Endodermal cell (in vitro differentiated cells): ENCODE measurements around the gene NT5DC1. TPM values are rescaled to one million over a fixed set of nuclear protein-coding genes. Genes with fewer than 3 reads are reported as not detected.

Source experiments
- DNase-seq: peaks from one replicate; pipeline ENCODE4 v3.0.0-alpha.2; 2017
- H3K27ac ChIP-seq: 2 replicates; pipeline ENCODE4 v1.5.1; 2013; ENCODE audit warnings: mild to moderate bottlenecking, low read depth, low read length, moderate library complexity
- H3K27me3 ChIP-seq: 2 replicates; pipeline ENCODE4 v1.6.1; 2013; ENCODE audit warnings: mild to moderate bottlenecking, low read length, moderate library complexity; ENCODE audit not compliant: insufficient read depth, control insufficient read depth, poor library complexity, severe bottlenecking
- H3K36me3 ChIP-seq: 2 replicates; pipeline ENCODE4 v1.7.0; 2013; ENCODE audit warnings: mild to moderate bottlenecking, low read length, moderate library complexity; ENCODE audit not compliant: control insufficient read depth, insufficient read depth
- H3K4me1 ChIP-seq: one replicate; pipeline ENCODE4 v1.7.0; 2013; ENCODE audit warnings: low read length; ENCODE audit not compliant: control insufficient read depth, insufficient read depth
- H3K4me3 ChIP-seq: 2 replicates; pipeline ENCODE4 v1.5.1; 2013; ENCODE audit warnings: mild to moderate bottlenecking, low read length, moderate library complexity
- H3K9ac ChIP-seq: 2 replicates; pipeline ENCODE4 v1.6.1; 2013; ENCODE audit warnings: mild to moderate bottlenecking, low read length, moderate library complexity; ENCODE audit not compliant: poor library complexity, severe bottlenecking; ENCODE audit errors: extremely low read depth
- H3K9me3 ChIP-seq: 2 replicates; pipeline ENCODE4 v1.6.1; 2013; ENCODE audit warnings: mild to moderate bottlenecking, low read length, moderate library complexity; ENCODE audit not compliant: control insufficient read depth
- H3K27ac Mint-ChIP-seq: 2 replicates; pipeline ENCODE4 v1.8.0; 2020; ENCODE audit warnings: mixed read lengths
- H3K27me3 Mint-ChIP-seq: 2 replicates; pipeline ENCODE4 v1.8.0; 2021; ENCODE audit warnings: mild to moderate bottlenecking, mixed read lengths; ENCODE audit not compliant: insufficient read depth
- H3K36me3 Mint-ChIP-seq: 2 replicates; pipeline ENCODE4 v1.8.0; 2020; ENCODE audit warnings: low read depth, mixed read lengths
- H3K4me1 Mint-ChIP-seq: 2 replicates; pipeline ENCODE4 v1.8.0; 2020; ENCODE audit warnings: mixed read lengths
- H3K4me3 Mint-ChIP-seq: 2 replicates; pipeline ENCODE4 v1.8.0; 2020; ENCODE audit warnings: mild to moderate bottlenecking, moderate library complexity, mixed read lengths
- H3K9me3 Mint-ChIP-seq: 2 replicates; pipeline ENCODE4 v1.8.0; 2020; ENCODE audit warnings: mild to moderate bottlenecking, mixed read lengths
- WGBS, 2 experiments: methylation state at CpG; one replicate each; pipeline versions ENCODE4 v1.1.5 to v1.1.7; 2013; ENCODE audit warnings: missing lambda C conversion rate in 2 of 2, mixed read lengths in 1 of 2; ENCODE audit not compliant: insufficient coverage in 1 of 2, insufficient read length in 1 of 2; 5-methylcytosine and 5-hydroxymethylcytosine counted together
- total RNA-seq, 2 donors: library from RNA; stranded (reverse); fragmentation: NEBNext Ultra II Directional in 1 of 2; extraction: Animal tissue kit (Norgen Biotek cat#: 25700) in 1 of 2; gene quantifications; 2 replicates in 1 of 2; 3 replicates in 1 of 2; pipeline ENCODE4 v1.2.1, GENCODE V29; 2021
- TF ChIP-seq, protein P1 (sequence below): fragments of 200-600 bp; sonication (generic); conservative IDR thresholded peaks from 2 replicates; pipeline ENCODE4 v1.5.0; 2021; ENCODE audit warnings: antibody characterized with exemption, mild to moderate bottlenecking

The NT5DC1 gene
- total RNA-seq, 2 donors from 2014 or later = 83.0 to 136 TPM

DNA sequence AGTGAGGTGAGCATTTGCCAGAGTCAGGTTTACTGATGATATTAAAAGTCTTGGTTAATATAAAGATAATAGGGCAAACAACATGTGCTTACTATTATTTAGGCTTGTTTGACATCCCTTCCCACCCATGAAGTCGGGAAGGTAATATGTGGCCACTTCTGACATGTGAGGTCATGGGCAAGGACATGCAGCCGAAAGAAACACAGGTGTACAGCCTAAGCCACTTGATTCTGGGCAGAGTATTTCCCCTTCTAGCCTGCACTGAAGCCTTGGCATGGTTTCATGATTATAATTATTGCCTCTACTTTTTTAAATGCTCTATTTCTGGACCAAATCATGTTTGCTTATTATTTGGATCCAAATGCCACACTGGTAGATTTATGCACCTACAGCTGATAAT lies 100.9 kb downstream of the NT5DC1 start:
- Mint-ChIP-seq H3K27ac (no peak overlapping the region), H3K9me3 (no peaks in the 10 kb centered on the region), H3K4me1 (peaks cover 7% of the 10 kb centered on the region), H3K27me3 (no peaks in the 10 kb centered on the region), H3K4me3 (no peak overlapping the region), H3K36me3 (no peaks in the 10 kb centered on the region)
- Histone ChIP-seq H3K4me1 (peaks cover 3% of the 10 kb centered on the region), H3K4me3 (no peak overlapping the region), H3K27ac (no peak overlapping the region), H3K27me3 (no peaks in the 10 kb centered on the region), H3K36me3 (peaks cover 20% of the 10 kb centered on the region), H3K9me3 (no peaks in the 10 kb centered on the region), H3K9ac (no peak overlapping the region)
- DNase-seq = no peak
- TF ChIP-seq, protein P1, sequence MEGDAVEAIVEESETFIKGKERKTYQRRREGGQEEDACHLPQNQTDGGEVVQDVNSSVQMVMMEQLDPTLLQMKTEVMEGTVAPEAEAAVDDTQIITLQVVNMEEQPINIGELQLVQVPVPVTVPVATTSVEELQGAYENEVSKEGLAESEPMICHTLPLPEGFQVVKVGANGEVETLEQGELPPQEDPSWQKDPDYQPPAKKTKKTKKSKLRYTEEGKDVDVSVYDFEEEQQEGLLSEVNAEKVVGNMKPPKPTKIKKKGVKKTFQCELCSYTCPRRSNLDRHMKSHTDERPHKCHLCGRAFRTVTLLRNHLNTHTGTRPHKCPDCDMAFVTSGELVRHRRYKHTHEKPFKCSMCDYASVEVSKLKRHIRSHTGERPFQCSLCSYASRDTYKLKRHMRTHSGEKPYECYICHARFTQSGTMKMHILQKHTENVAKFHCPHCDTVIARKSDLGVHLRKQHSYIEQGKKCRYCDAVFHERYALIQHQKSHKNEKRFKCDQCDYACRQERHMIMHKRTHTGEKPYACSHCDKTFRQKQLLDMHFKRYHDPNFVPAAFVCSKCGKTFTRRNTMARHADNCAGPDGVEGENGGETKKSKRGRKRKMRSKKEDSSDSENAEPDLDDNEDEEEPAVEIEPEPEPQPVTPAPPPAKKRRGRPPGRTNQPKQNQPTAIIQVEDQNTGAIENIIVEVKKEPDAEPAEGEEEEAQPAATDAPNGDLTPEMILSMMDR = no peak
- 82 to 97% methylated on average over 2 of the region's 2 CpGs for WGBS, 2 experiments

DNA sequence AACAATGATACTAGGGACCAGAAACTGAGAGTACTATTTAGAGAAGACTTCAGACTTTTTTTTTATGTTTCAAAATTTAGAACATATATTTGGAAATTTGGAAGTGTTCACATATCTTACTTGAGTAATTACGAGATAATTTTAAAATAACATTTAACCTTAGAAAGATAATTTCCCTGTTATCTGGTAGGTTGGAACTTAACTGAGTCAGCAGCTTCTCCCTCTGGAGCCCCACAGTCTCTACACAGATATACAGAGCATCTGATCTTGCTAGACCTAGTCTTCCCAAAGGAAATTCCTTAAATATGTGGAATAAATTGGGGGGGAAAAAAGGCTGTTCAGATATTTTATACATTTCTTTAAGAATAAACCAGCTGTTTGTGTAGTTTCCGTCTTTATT lies 104.6 kb downstream of the NT5DC1 start:
- Mint-ChIP-seq H3K27ac (no peak overlapping the region), H3K27me3 (no peaks in the 10 kb centered on the region), H3K36me3 (no peaks in the 10 kb centered on the region), H3K9me3 (no peaks in the 10 kb centered on the region), H3K4me1 (peaks cover 8% of the 10 kb centered on the region), H3K4me3 (no peak overlapping the region)
- H3K9me3 ChIP-seq = no peaks in the 10 kb centered on the region
- WGBS, 2 experiments = no CpG with 5 or more reads among the region's 2 CpGs
- peaks cover 3% of the 10 kb centered on the region for H3K4me1 ChIP-seq
- H3K4me3 ChIP-seq = no peak overlapping the region
- DNase-seq = no peak
- H3K36me3 ChIP-seq = peaks cover 15% of the 10 kb centered on the region
- TF ChIP-seq, protein P1 = no peak
- H3K27ac ChIP-seq = no peak overlapping the region
- H3K9ac ChIP-seq = no peak overlapping the region
- H3K27me3 ChIP-seq = no peaks in the 10 kb centered on the region

DNA sequence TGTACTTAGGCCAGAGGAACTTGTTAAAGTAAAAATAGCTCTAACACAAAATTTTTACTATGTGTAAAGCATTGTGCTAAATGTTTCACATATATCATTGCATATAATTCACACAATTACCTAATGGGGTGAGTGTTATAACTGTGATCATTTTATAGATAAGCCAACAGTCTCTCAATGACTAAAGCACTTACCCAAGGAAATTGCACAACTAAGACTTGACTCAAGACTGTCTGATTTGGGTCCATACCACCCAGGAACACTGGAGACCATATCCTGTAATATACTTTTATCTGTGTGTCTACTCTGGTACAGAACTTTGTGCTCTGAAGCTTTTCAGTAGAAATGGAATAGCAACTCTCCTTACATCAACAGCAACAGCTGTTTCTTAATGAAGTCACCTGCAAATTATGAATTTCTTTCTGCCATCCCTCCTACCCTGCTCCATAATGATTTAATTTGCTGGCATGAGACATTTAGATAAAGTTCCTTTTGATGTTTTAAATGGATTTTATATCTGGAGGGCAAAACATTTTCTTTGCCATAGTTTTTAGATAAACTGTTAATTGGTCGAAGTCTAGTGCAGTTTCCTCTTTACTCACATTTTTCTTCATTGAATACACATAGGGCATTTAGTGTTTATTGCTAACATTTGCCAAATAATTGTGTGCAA lies 105.7 kb downstream of the NT5DC1 start:
- Mint-ChIP-seq H3K4me3 (no peak overlapping the region), H3K9me3 (no peaks in the 10 kb centered on the region), H3K27ac (no peak overlapping the region), H3K36me3 (no peaks in the 10 kb centered on the region), H3K27me3 (no peaks in the 10 kb centered on the region), H3K4me1 (peaks cover 10% of the 10 kb centered on the region)
- Histone ChIP-seq H3K36me3 (peaks cover 10% of the 10 kb centered on the region), H3K4me1 (no peaks in the 10 kb centered on the region), H3K9ac (no peak overlapping the region), H3K9me3 (no peaks in the 10 kb centered on the region), H3K4me3 (no peak overlapping the region), H3K27me3 (no peaks in the 10 kb centered on the region), H3K27ac (no peak overlapping the region)
- DNase-seq = no peak
- TF ChIP-seq, protein P1 = no peak
- WGBS, 2 experiments = 92% methylated on average over 1 of the region's 1 CpG; no CpG with 5 or more reads in 1 of the 2 experiments
